H1 (cell line): ENCODE data around the gene AGAP3. TPM values are rescaled to one million over a fixed set of nuclear protein-coding genes. Genes with fewer than 3 reads are reported as not detected.

Experiments used
- CTCF ChIA-PET: fragments of 300-600 bp; sonication (Branson Sonifier 250); formaldehyde crosslinking; loops from one replicate; lab custom pipeline; 2021; ENCODE audit not compliant: partially characterized antibody; lab: Charles Lee
- POLR2A ChIA-PET: fragments of 300-600 bp; sonication (Branson Sonifier 250); formaldehyde crosslinking; loops from one replicate; lab custom pipeline; 2021; ENCODE audit warnings: inconsistent platforms; ENCODE audit not compliant: partially characterized antibody; lab: Charles Lee
- DNase-seq, 2 experiments: peaks; one replicate each; pipeline versions ENCODE4 v3.0.0 to v3.0.0-alpha.2; 2010 to 2022; ENCODE audit warnings: low spot score in 2 of 2, low read depth in 1 of 2, mixed read lengths in 1 of 2
- FAIRE-seq: peaks from 2 replicates; lab custom pipeline; 2011; peaks lifted over from hg19 to GRCh38; lab: Jason Lieb, UNC
- H2AFZ ChIP-seq: 2 replicates; pipeline ENCODE4 v1.8.1; 2012; ENCODE audit warnings: low read length, inconsistent platforms
- H2AK5ac ChIP-seq: 2 replicates; pipeline ENCODE4 v1.6.1; 2013; ENCODE audit warnings: low read depth, low read length
- H2BK120ac ChIP-seq: replicated peaks from 2 replicates; pipeline ENCODE3; 2013; ENCODE audit warnings: low read depth, low read length, inconsistent platforms
- H2BK12ac ChIP-seq: 2 replicates; pipeline ENCODE4 v1.6.1; 2013; ENCODE audit warnings: low read depth, low read length
- H2BK15ac ChIP-seq: 2 replicates; pipeline ENCODE4 v1.6.1; 2013; ENCODE audit warnings: low read length
- H2BK20ac ChIP-seq: 2 replicates; pipeline ENCODE4 v1.6.1; 2013; ENCODE audit warnings: low read length
- H2BK5ac ChIP-seq: 2 replicates; pipeline ENCODE4 v1.6.1; 2013; ENCODE audit warnings: low read depth, low read length
- H3K14ac ChIP-seq: 2 replicates; pipeline ENCODE4 v1.6.1; 2013; ENCODE audit warnings: inconsistent platforms; ENCODE audit not compliant: insufficient read length
- H3K18ac ChIP-seq: 2 replicates; pipeline ENCODE4 v1.6.1; 2013; ENCODE audit warnings: low read length; ENCODE audit errors: extremely low read depth
- H3K23ac ChIP-seq: 2 replicates; pipeline ENCODE4 v1.6.1; 2013; ENCODE audit warnings: inconsistent platforms; ENCODE audit not compliant: insufficient read length
- H3K23me2 ChIP-seq: 2 replicates; pipeline ENCODE4 v1.6.1; 2013; ENCODE audit warnings: low read depth, low read length
- H3K27ac ChIP-seq: 2 replicates; pipeline ENCODE4 v1.6.1; 2011; ENCODE audit warnings: low read depth, low read length, inconsistent platforms
- H3K27me3 ChIP-seq, 4 experiments: replicated peaks in 1 of 4; 1 replicate in 1 of 4; 2 replicates in 3 of 4; pipeline versions ENCODE4 v1.6.1 to v1.8.1; 2011 to 2013; ENCODE audit warnings: low read length in 3 of 4, mild to moderate bottlenecking in 3 of 4, inconsistent platforms in 2 of 4, mixed read lengths in 2 of 4, moderate library complexity in 1 of 4; ENCODE audit not compliant: control insufficient read depth in 3 of 4, insufficient read depth in 3 of 4; ENCODE audit errors: extremely low read depth in 1 of 4
- H3K36me3 ChIP-seq, 4 experiments: 2 replicates each; pipeline versions ENCODE4 v1.6.1 to v1.8.1; 2011 to 2013; ENCODE audit warnings: mild to moderate bottlenecking in 4 of 4, low read length in 3 of 4, moderate library complexity in 2 of 4, control low read depth in 1 of 4, inconsistent platforms in 1 of 4; ENCODE audit not compliant: insufficient read depth in 4 of 4, control insufficient read depth in 2 of 4
- H3K4ac ChIP-seq: replicated peaks from 2 replicates; pipeline ENCODE3; 2013; ENCODE audit warnings: low read length, low read depth, mixed read lengths, inconsistent platforms; ENCODE audit not compliant: insufficient read length
- H3K4me1 ChIP-seq, 4 experiments: replicated peaks in 1 of 4; 1 replicate in 1 of 4; 2 replicates in 3 of 4; pipeline versions ENCODE4 v1.6.1 to v1.8.1; 2011 to 2013; ENCODE audit warnings: low read length in 3 of 4, inconsistent platforms in 2 of 4, mixed read lengths in 1 of 4; ENCODE audit not compliant: insufficient read depth in 4 of 4, control insufficient read depth in 3 of 4
- H3K4me2 ChIP-seq, 2 experiments: 2 replicates each; pipeline versions ENCODE4 v1.6.1 to v1.8.1; 2011 to 2013; ENCODE audit warnings: low read depth in 2 of 2, low read length in 2 of 2, control low read depth in 1 of 2, inconsistent platforms in 1 of 2, mild to moderate bottlenecking in 1 of 2; ENCODE audit not compliant: insufficient read depth in 1 of 2
- H3K4me3 ChIP-seq, 4 experiments: fragments of 200-600, 300-600 bp in 1 of 4; sonication (generic), shearing (Covaris generic), sonication (Bioruptor Twin) in 1 of 4; 2 replicates each; pipeline versions ENCODE4 v1.5.1 to v1.8.1; 2011 to 2016; ENCODE audit warnings: low read length in 4 of 4, low read depth in 3 of 4, control low read depth in 2 of 4, inconsistent platforms in 2 of 4, mild to moderate bottlenecking in 2 of 4, mixed read lengths in 1 of 4, moderate library complexity in 1 of 4; ENCODE audit not compliant: insufficient read depth in 2 of 4; ENCODE audit errors: extremely low read depth in 1 of 4
- H3K56ac ChIP-seq: replicated peaks from 2 replicates; pipeline ENCODE3; 2013; ENCODE audit warnings: low read depth, mild to moderate bottlenecking, mixed read lengths, low read length, inconsistent platforms; ENCODE audit not compliant: insufficient read length
- H3K79me1 ChIP-seq: 2 replicates; pipeline ENCODE4 v1.6.1; 2013; ENCODE audit warnings: low read depth, low read length, control low read depth
- H3K79me2 ChIP-seq, 2 experiments: 2 replicates each; pipeline versions ENCODE4 v1.6.1 to v1.8.1; 2012 to 2013; ENCODE audit warnings: low read length in 2 of 2, mild to moderate bottlenecking in 2 of 2, inconsistent platforms in 1 of 2; ENCODE audit not compliant: insufficient read depth in 2 of 2, control insufficient read depth in 1 of 2
- H3K9ac ChIP-seq, 4 experiments: replicated peaks in 1 of 4; 1 replicate in 1 of 4; 2 replicates in 3 of 4; pipeline versions ENCODE4 v1.6.1 to v1.8.1; 2011 to 2013; ENCODE audit warnings: low read depth in 3 of 4, low read length in 3 of 4, control low read depth in 2 of 4, mild to moderate bottlenecking in 2 of 4, moderate library complexity in 2 of 4, inconsistent platforms in 1 of 4; ENCODE audit errors: extremely low read depth in 1 of 4
- H3K9me3 ChIP-seq, 2 experiments: 2 replicates each; pipeline versions ENCODE4 v1.6.1 to v1.8.1; 2012 to 2013; ENCODE audit warnings: mild to moderate bottlenecking in 2 of 2, moderate library complexity in 2 of 2, control low read depth in 1 of 2, inconsistent platforms in 1 of 2, low read depth in 1 of 2, low read length in 1 of 2, mixed read lengths in 1 of 2; ENCODE audit not compliant: insufficient read depth in 2 of 2
- H4K20me1 ChIP-seq, 2 experiments: replicated peaks in 1 of 2; 2 replicates each; pipeline versions ENCODE3 to v1.8.1; 2011 to 2013; ENCODE audit warnings: inconsistent platforms in 2 of 2, low read length in 2 of 2, mild to moderate bottlenecking in 1 of 2; ENCODE audit not compliant: insufficient read depth in 2 of 2, control insufficient read depth in 1 of 2
- H4K5ac ChIP-seq: 2 replicates; pipeline ENCODE4 v1.6.1; 2013; ENCODE audit warnings: low read length, low read depth, mixed read lengths, inconsistent platforms; ENCODE audit not compliant: insufficient read length
- H4K8ac ChIP-seq: 2 replicates; pipeline ENCODE4 v1.8.0; 2013; ENCODE audit warnings: mild to moderate bottlenecking, moderate library complexity, low read length, inconsistent platforms; ENCODE audit not compliant: insufficient read depth; ENCODE audit errors: extremely low read depth
- H4K91ac ChIP-seq: replicated peaks from 2 replicates; pipeline ENCODE3; 2013; ENCODE audit warnings: low read length, mixed read lengths, inconsistent platforms; ENCODE audit not compliant: insufficient read length
- BACH1 ChIP-seq: IDR thresholded peaks from 2 replicates; pipeline ENCODE4 v1.6.1; 2012; ENCODE audit warnings: low read length, improper control_type of control experiment
- CBX5 ChIP-seq: fragments of 300-800, 300-1000 bp; sonication (generic); IDR thresholded peaks from 2 replicates; pipeline ENCODE4 v1.7.1; 2016; ENCODE audit warnings: antibody characterized with exemption, low read length, low read depth
- CREB1 ChIP-seq: IDR thresholded peaks from 2 replicates; pipeline ENCODE4 v1.6.1; 2012; ENCODE audit warnings: inconsistent platforms
- CTBP2 ChIP-seq: IDR thresholded peaks from 2 replicates; pipeline ENCODE4 v1.7.0; 2011; ENCODE audit warnings: borderline replicate concordance, mild to moderate bottlenecking, moderate library complexity, mixed read lengths, low read length; ENCODE audit not compliant: insufficient read depth, insufficient read length
- EGR1 ChIP-seq: IDR thresholded peaks from 2 replicates; pipeline ENCODE4 v1.6.1; 2011; ENCODE audit warnings: low read depth, low read length, borderline replicate concordance
- EP300 ChIP-seq, 2 experiments: IDR thresholded peaks; 1 replicate in 1 of 2; 2 replicates in 1 of 2; pipeline ENCODE4 v1.6.1; 2011 to 2012; ENCODE audit warnings: low read depth in 2 of 2, low read length in 2 of 2, mild to moderate bottlenecking in 2 of 2, borderline replicate concordance in 1 of 2, inconsistent platforms in 1 of 2, moderate library complexity in 1 of 2
- GTF2F1 ChIP-seq: IDR thresholded peaks from 2 replicates; pipeline ENCODE4 v1.6.1; 2012; ENCODE audit warnings: low read depth, low read length, improper control_type of control experiment, borderline replicate concordance
- HDAC2 ChIP-seq, 2 experiments: fragments of 300-600 bp in 1 of 2; sonication (generic) in 1 of 2; IDR thresholded peaks; 2 replicates each; pipeline ENCODE4 v1.6.1; 2011 to 2012; ENCODE audit warnings: low read depth in 2 of 2, low read length in 2 of 2, mild to moderate bottlenecking in 2 of 2, moderate library complexity in 2 of 2, borderline replicate concordance in 1 of 2, inconsistent platforms in 1 of 2
- HDAC6 ChIP-seq: IDR thresholded peaks from one replicate; pipeline ENCODE4 v1.7.1; 2012; ENCODE audit warnings: low read depth, mild to moderate bottlenecking, inconsistent platforms, low read length, moderate library complexity
- KDM1A ChIP-seq: fragments of 200-600, 300-600 bp; sonication (generic); IDR thresholded peaks from 2 replicates; pipeline ENCODE4 v1.7.1; 2016; ENCODE audit warnings: mild to moderate bottlenecking, low read length, borderline replicate concordance
- PHF8 ChIP-seq: fragments of 200-600 bp; sonication (generic); conservative IDR thresholded peaks from 2 replicates; pipeline ENCODE4 v1.7.1; 2012; ENCODE audit warnings: low read depth, mild to moderate bottlenecking, inconsistent platforms, low read length, moderate library complexity
- SUZ12 ChIP-seq: fragments of 200-600 bp; sonication (generic); IDR thresholded peaks from 2 replicates; pipeline ENCODE4 v1.6.1; 2012; ENCODE audit warnings: mild to moderate bottlenecking, inconsistent platforms, low read length, moderate library complexity, mixed read lengths
- TBP ChIP-seq: IDR thresholded peaks from 2 replicates; pipeline ENCODE4 v1.6.1; 2011; ENCODE audit warnings: low read depth, low read length, improper control_type of control experiment
- WGBS, 2 experiments: shearing (Covaris generic) in 1 of 2; methylation state at CpG; one replicate each; pipeline versions ENCODE4 v1.1.6 to v1.1.7; 2013 to 2015; ENCODE audit warnings: low lambda C conversion rate in 2 of 2, mixed read lengths in 2 of 2, inconsistent platforms in 1 of 2, low coverage in 1 of 2, missing lambda C conversion rate in 1 of 2; ENCODE audit not compliant: insufficient replicate concordance in 2 of 2, insufficient coverage in 1 of 2, insufficient read length in 1 of 2; ENCODE audit errors: extremely low coverage in 1 of 2, missing lambda C conversion rate in 1 of 2; 5-methylcytosine and 5-hydroxymethylcytosine counted together
- polyA plus RNA-seq, 7 experiments: library from polyadenylated mRNA; depleted of rRNA in 3 of 7; stranded (reverse) in 5 of 7; unstranded in 2 of 7; fragments of >200 nt in 5 of 7; fragments of 200-250 nt in 2 of 7; gene quantifications; 1 replicate in 5 of 7; 2 replicates in 1 of 7; 4 replicates in 1 of 7; pipeline versions ENCODE4 v1.2.1 to v1.2.3, GENCODE V29; 2011 to 2013; ENCODE audit warnings: missing spikeins in 2 of 7, mixed read lengths in 2 of 7
- total RNA-seq: library from RNA; stranded (reverse); fragmentation: NEBNext Ultra II Directional; extraction: Animal tissue kit (Norgen Biotek cat#: 25700); gene quantifications from 2 replicates; pipeline ENCODE4 v1.2.1, GENCODE V29; 2021

AGAP3 gene
- total and polyA plus RNA-seq, 2 of the 8 experiments (the other 6 are each of a cell fraction or from before 2014, with no cell fraction given) = 66.4 to 120 TPM

GRCh38 chr7:151093748-151094147, 7.5 kb downstream of the AGAP3 start:
- no peak overlapping the region for H3K14ac ChIP-seq
- H3K4me1 ChIP-seq = peaks cover 3 to 16% (median 11%) of the 10 kb centered on the region in 4 experiments
- H3K18ac ChIP-seq = no peak overlapping the region
- H3K23me2 ChIP-seq = no peaks in the 10 kb centered on the region
- no peaks in the 10 kb centered on the region for H3K36me3 ChIP-seq
- H2BK20ac ChIP-seq = no peak overlapping the region
- FAIRE-seq (no peak), DNase-seq (no peak)
- H3K9me3 ChIP-seq = no peaks in the 10 kb centered on the region
- no peak overlapping the region for H2BK5ac ChIP-seq
- H2BK15ac ChIP-seq = no peak overlapping the region
- peaks cover 18% of the 10 kb centered on the region; the same call in 1 of the 2 replicates for H3K79me1 ChIP-seq
- no peak overlapping the region for H3K4ac ChIP-seq
- no peak overlapping the region for H3K4me3 ChIP-seq
- H3K9ac ChIP-seq = no peak overlapping the region
- peaks cover 43 to 56% of the 10 kb centered on the region in 2 experiments for H4K20me1 ChIP-seq
- CTCF ChIA-PET = interaction anchor here (1.0 to 15.1 kb wide), 11 partner anchors 9 to 105 kb away, joined by 3 to 448 read pairs (median 4); no protein-coding TSS in a partner anchor
- H2BK120ac ChIP-seq = no peak overlapping the region
- no peak overlapping the region for H3K56ac ChIP-seq
- no peak overlapping the region for H3K27ac ChIP-seq
- POLR2A ChIA-PET = no interaction called here
- 82% methylated on average over 6 of the region's 6 CpGs; no CpG with 5 or more reads in 1 of the 2 experiments for WGBS, 2 experiments
- no peak overlapping the region for H2AFZ ChIP-seq
- H4K91ac ChIP-seq = no peak overlapping the region
- H3K4me2 ChIP-seq = no peak overlapping the region
- H2BK12ac ChIP-seq = no peak overlapping the region
- H3K27me3 ChIP-seq = peaks cover 0 to 4% (median 0%) of the 10 kb centered on the region in 4 experiments; a peak in 2 of 7 replicates
- no peak overlapping the region for H2AK5ac ChIP-seq
- no peak overlapping the region for H4K5ac ChIP-seq
- peaks cover 11 to 86% of the 10 kb centered on the region in 2 experiments; a peak in 3 of 4 replicates for H3K79me2 ChIP-seq
- H3K23ac ChIP-seq = no peak overlapping the region
- H4K8ac ChIP-seq = no peak overlapping the region
- TF ChIP-seq SUZ12 (no peak), HDAC2 (IDR thresholded peaks at IDR 0.05; ENCODE audit: borderline replicate concordance in 1 of 2, low read depth in 2 of 2, low read length in 2 of 2) (no peak), BACH1 (no peak), CREB1 (no peak), CBX5 (no peak), KDM1A (no peak), GTF2F1 (no peak), EP300 (IDR thresholded peaks at IDR 0.05; ENCODE audit: borderline replicate concordance in 1 of 2, low read depth in 2 of 2, low read length in 2 of 2) (no peak), EGR1 (no peak), CTBP2 (no peak), HDAC6 (no peak), TBP (no peak), PHF8 (no peak)
